Measurements from ENCODE around the gene CDHR4.
"Not testable (repeated sequence)": the region's sequence is repeated elsewhere in the genome, so short reads cannot be mapped to it uniquely, and the experiment has no call there.

Gene CDHR4

GRCh38 chr3:49780080-49780974 is 19.3 kb downstream of the CDHR4 start:
- no peak for DNase-seq (ENCODE audit: low read depth in 2 of 2)

GRCh38 chr3:49779358-49780079 is 20.2 kb downstream of the CDHR4 start:
- DNase-seq (ENCODE audit: low read depth in 2 of 2) = no peak

- not testable (repeated sequence) for DNase-seq (ENCODE audit: low read depth in 2 of 2)
These were observed 23.6 kb downstream of the CDHR4 start for GRCh38 chr3:49776101-49776500.

- no peak for DNase-seq (ENCODE audit: low read depth in 2 of 2)
These were observed 24.1 kb downstream of the CDHR4 start for GRCh38 chr3:49775538-49775937.

- no peak for DNase-seq (ENCODE audit: low read depth in 2 of 2)
These were observed 27.0 kb downstream of the CDHR4 start for GRCh38 chr3:49772703-49773102.

- no peak for DNase-seq (ENCODE audit: low read depth in 2 of 2)
These were observed 28.2 kb downstream of the CDHR4 start for GRCh38 chr3:49771340-49771938.

GRCh38 chr3:49769926-49770325 is 29.7 kb downstream of the CDHR4 start:
- DNase-seq (ENCODE audit: low read depth in 2 of 2) = no peak

GRCh38 chr3:49769286-49769915 is 30.3 kb downstream of the CDHR4 start:
- no peak for DNase-seq (ENCODE audit: low read depth in 2 of 2)

GRCh38 chr3:49763981-49764380 is 35.7 kb downstream of the CDHR4 start:
- no peak for DNase-seq (ENCODE audit: low read depth in 2 of 2)

GRCh38 chr3:49761661-49762060 is 38.0 kb downstream of the CDHR4 start:
- no peak for DNase-seq (ENCODE audit: low read depth in 2 of 2)

- no peak for DNase-seq (ENCODE audit: low read depth in 2 of 2)
These were observed 40.4 kb downstream of the CDHR4 start for GRCh38 chr3:49759226-49759625.

GRCh38 chr3:49757197-49757596 is 42.5 kb downstream of the CDHR4 start:
- DNase-seq (ENCODE audit: low read depth in 2 of 2) = no peak

GRCh38 chr3:49756036-49756435 is 43.6 kb downstream of the CDHR4 start:
- DNase-seq (ENCODE audit: low read depth in 2 of 2) = no peak

GRCh38 chr3:49754536-49754935 is 45.1 kb downstream of the CDHR4 start:
- no peak for DNase-seq (ENCODE audit: low read depth in 2 of 2)

GRCh38 chr3:49751501-49751900 is 48.2 kb downstream of the CDHR4 start:
- no peak for DNase-seq (ENCODE audit: low read depth in 2 of 2)

- DNase-seq (ENCODE audit: low read depth in 2 of 2) = no peak
These were observed 49.6 kb downstream of the CDHR4 start for GRCh38 chr3:49750056-49750455.

- DNase-seq (ENCODE audit: low read depth in 2 of 2) = not testable (repeated sequence)
These were observed 50.8 kb downstream of the CDHR4 start for GRCh38 chr3:49748874-49749273.

- DNase-seq (ENCODE audit: low read depth in 2 of 2) = no peak
These were observed 51.7 kb downstream of the CDHR4 start for GRCh38 chr3:49747792-49748480.

- no peak for DNase-seq (ENCODE audit: low read depth in 2 of 2)
These were observed 53.7 kb downstream of the CDHR4 start for GRCh38 chr3:49745986-49746385.

Data from fibroblast of skin of left quadriceps (primary cell).